Small intestine (tissue), 7 donors: ENCODE measurements around the gene CFC1. TPM values are rescaled to one million over a fixed set of nuclear protein-coding genes. Genes with fewer than 3 reads are reported as not detected.
"Not testable (repeated sequence)": the region's sequence is repeated elsewhere in the genome, so short reads cannot be mapped to it uniquely, and the experiment has no call there.

ENCODE experiments used
- DNase-seq, 2 donors: peaks; one replicate each; pipeline versions ENCODE4 v3.0.0 to v3.0.0-alpha.2; 2013
- FAIRE-seq: peaks from 2 replicates; lab custom pipeline; 2012; peaks lifted over from hg19 to GRCh38; lab: Jason Lieb, UNC
- H3K27ac ChIP-seq, 3 donors: one replicate each; pipeline ENCODE4 v1.5.1; 2013; ENCODE audit warnings: low read length in 2 of 3, mild to moderate bottlenecking in 2 of 3, control low read depth in 1 of 3, inconsistent platforms in 1 of 3, low read depth in 1 of 3, moderate library complexity in 1 of 3
- H3K27me3 ChIP-seq, 3 donors: one replicate each; pipeline ENCODE4 v1.6.1; 2013; ENCODE audit warnings: low read length in 3 of 3, inconsistent platforms in 1 of 3; ENCODE audit not compliant: control insufficient read depth in 3 of 3, insufficient read depth in 3 of 3
- H3K36me3 ChIP-seq, 3 donors: one replicate each; pipeline ENCODE4 v1.6.1; 2013; ENCODE audit warnings: low read length in 3 of 3, inconsistent platforms in 1 of 3, low read depth in 1 of 3, mild to moderate bottlenecking in 1 of 3, moderate library complexity in 1 of 3; ENCODE audit not compliant: control insufficient read depth in 3 of 3, insufficient read depth in 2 of 3
- H3K4me1 ChIP-seq, 3 donors: one replicate each; pipeline ENCODE4 v1.6.1; 2013; ENCODE audit warnings: low read length in 2 of 3, inconsistent platforms in 1 of 3, low read depth in 1 of 3, mild to moderate bottlenecking in 1 of 3, moderate library complexity in 1 of 3; ENCODE audit not compliant: control insufficient read depth in 3 of 3, insufficient read depth in 2 of 3
- H3K4me3 ChIP-seq, 3 donors: one replicate each; pipeline ENCODE4 v1.5.1; 2013; ENCODE audit warnings: low read length in 3 of 3, control low read depth in 1 of 3, inconsistent platforms in 1 of 3, low read depth in 1 of 3, mild to moderate bottlenecking in 1 of 3, moderate library complexity in 1 of 3
- H3K9me3 ChIP-seq, 2 donors: one replicate each; pipeline ENCODE4 v1.6.1; 2013; ENCODE audit warnings: low read depth in 1 of 2, low read length in 1 of 2; ENCODE audit not compliant: control insufficient read depth in 2 of 2, insufficient read depth in 1 of 2
- WGBS, 3 donors: extraction: QIAGEN DNeasy Blood & Tissue Kit; methylation state at CpG; one replicate each; pipeline ENCODE4 v1.1.7; 2013; 5-methylcytosine and 5-hydroxymethylcytosine counted together
- polyA plus RNA-seq, 4 donors: library from polyadenylated mRNA; stranded (reverse) in 3 of 4; unstranded in 1 of 4; fragments of 200-250 nt in 3 of 4; fragments of 120-200 nt in 1 of 4; gene quantifications; one replicate each; pipeline versions ENCODE4 v1.2.1 to v1.2.3, GENCODE V29; 2013
- donor health status: healthy with polysubstance abuse.
- donor health status: control.
- donor health status: control.
- donor health status: Bipolar disorder and iron deficiency.
- donor health status: healthy.

The CFC1 gene
- polyA plus RNA-seq, 4 donors, result 0.18 to 3.1 (median 1.1) TPM; not detected in 1

GRCh38 chr2:130590842-130591359 is 8.5 kb downstream of the CFC1 start:
- H3K4me1 ChIP-seq, H3K36me3 ChIP-seq, H3K27ac ChIP-seq, FAIRE-seq, H3K4me3 ChIP-seq, H3K9me3 ChIP-seq, H3K27me3 ChIP-seq, DNase-seq: not testable (repeated sequence)
- WGBS, 3 donors, result 27 to 42% (median 28%) methylated on average over 3 to 5 of the region's 7 CpGs

DNA sequence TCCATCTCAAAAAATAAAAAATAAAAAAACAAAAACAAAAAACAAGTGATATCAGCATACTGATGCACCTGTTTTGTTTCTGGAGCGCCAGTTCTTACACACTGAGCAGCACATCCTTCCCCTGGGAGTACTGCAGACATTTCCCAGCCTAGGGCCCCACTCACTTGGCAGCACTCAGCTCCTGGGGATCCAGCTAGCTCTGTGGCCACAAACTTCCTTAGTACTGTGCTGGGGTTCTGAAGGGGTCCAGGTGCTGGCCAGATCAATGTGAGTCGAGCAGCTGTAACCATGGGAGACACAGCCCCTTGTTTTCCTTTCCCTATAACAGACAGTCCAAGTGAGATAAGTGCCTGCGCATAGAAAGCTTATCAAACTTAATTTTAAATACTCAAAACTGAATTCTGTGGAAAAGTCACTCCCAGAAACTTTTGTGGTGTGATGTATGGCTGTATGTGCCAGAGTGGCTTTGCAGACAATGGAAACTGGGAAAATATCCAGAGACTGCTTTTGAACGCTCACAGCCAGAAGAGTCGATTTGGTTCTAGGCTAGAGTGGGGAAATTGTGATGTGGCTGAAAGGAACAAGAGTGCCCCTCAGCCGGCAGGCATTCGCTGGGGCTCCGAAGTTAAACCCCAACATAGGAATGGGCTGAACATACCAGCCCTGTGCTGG is 9.1 kb downstream of the CFC1 start:
- H3K9me3 ChIP-seq, H3K4me3 ChIP-seq, DNase-seq, H3K27me3 ChIP-seq, H3K4me1 ChIP-seq, H3K36me3 ChIP-seq, FAIRE-seq, H3K27ac ChIP-seq: not testable (repeated sequence)
- 36 to 70% (median 66%) methylated on average over 5 of the region's 8 CpGs for WGBS, 3 donors

DNA sequence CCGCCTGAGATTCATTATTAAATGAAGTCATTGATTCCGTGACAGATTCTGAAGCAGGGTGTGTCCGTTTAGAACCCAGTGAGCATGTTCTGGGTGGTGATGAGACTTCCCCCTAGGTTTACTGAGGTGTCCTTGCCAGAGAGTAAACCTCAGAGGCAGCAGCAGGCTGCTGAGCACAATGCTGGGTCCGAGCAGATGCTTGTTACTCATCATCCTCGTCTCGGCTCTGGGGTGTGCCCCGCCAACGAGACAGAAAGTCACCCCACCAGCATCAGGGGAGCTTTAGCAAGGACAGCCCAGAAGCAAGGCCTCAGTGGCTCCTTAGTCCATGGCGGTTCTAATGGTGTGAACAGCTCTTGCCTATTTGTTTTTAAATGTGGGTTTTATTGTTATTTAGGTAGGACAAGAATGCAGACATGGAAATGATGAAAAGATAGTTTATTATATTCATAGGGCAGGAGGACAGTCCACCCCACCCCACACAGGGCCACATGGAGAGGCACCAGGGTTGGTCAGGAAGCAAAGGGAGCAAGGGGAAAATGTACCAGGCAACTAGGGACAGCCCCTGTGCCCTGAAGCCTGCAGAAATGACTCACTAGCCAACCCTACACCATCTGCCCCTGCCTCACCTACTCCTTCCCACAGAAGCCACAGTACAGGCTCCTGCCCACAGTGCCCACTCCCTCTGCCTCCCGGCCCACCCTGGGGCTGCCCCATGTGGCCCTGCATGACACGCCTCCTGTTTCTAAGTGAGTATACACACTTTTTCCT is 10.5 kb downstream of the CFC1 start:
- WGBS, 3 donors, result no CpG with 5 or more reads among the region's 11 CpGs

GRCh38 chr2:130584726-130585125 is 14.6 kb downstream of the CFC1 start:
- not testable (repeated sequence) for H3K4me1 ChIP-seq, H3K9me3 ChIP-seq, H3K27me3 ChIP-seq, H3K27ac ChIP-seq, FAIRE-seq, DNase-seq, H3K36me3 ChIP-seq, H3K4me3 ChIP-seq
- WGBS, 3 donors, result 93 to 97% (median 94%) methylated on average over 2 of the region's 4 CpGs

More for the DNA sequence above, 10.5 kb downstream of the CFC1 start:
- H3K4me3 ChIP-seq, H3K4me1 ChIP-seq, H3K27me3 ChIP-seq, DNase-seq, H3K9me3 ChIP-seq, H3K27ac ChIP-seq, H3K36me3 ChIP-seq, FAIRE-seq: not testable (repeated sequence)

DNA sequence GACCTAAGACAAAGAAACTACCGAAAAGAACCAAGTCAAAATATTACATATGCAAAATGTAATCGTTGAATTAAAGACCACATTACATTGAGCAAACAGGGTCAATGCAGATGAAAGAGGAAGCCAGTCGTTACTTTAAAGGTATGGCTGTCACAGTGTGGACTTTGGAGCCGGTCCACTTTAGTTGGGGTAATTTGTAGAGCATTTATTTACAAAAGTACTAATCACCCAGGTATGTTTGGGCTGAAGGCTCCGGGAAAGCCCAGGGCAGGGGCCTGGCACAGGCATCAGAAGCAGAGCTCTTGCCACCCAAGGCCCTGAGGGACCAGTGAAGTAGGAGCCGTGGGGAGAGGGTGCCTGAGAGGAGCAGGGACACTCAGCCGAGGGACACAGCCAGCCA is 15.8 kb downstream of the CFC1 start:
- not testable (repeated sequence) for H3K4me3 ChIP-seq, DNase-seq, H3K4me1 ChIP-seq, H3K27ac ChIP-seq, H3K36me3 ChIP-seq, H3K27me3 ChIP-seq, FAIRE-seq, H3K9me3 ChIP-seq
- WGBS, 3 donors, result 27 to 57% (median 29%) methylated on average over 3 to 4 of the region's 7 CpGs

GRCh38 chr2:130582970-130583369 is 16.4 kb downstream of the CFC1 start:
- not testable (repeated sequence) for H3K4me3 ChIP-seq, FAIRE-seq
- WGBS, 3 donors, result 54 to 93% (median 78%) methylated on average over 1 to 3 of the region's 7 CpGs

GRCh38 chr2:130581491-130581890 is 17.9 kb downstream of the CFC1 start:
- H3K36me3 ChIP-seq, H3K27me3 ChIP-seq, H3K9me3 ChIP-seq, FAIRE-seq, H3K4me3 ChIP-seq, H3K27ac ChIP-seq, H3K4me1 ChIP-seq, DNase-seq: not testable (repeated sequence)
- 87 to 96% (median 88%) methylated on average over 6 of the region's 7 CpGs for WGBS, 3 donors

More at GRCh38 chr2:130582970-130583369, 16.4 kb downstream of the CFC1 start:
- not testable (repeated sequence) for H3K9me3 ChIP-seq, H3K4me1 ChIP-seq, DNase-seq, H3K27ac ChIP-seq, H3K36me3 ChIP-seq, H3K27me3 ChIP-seq

DNA sequence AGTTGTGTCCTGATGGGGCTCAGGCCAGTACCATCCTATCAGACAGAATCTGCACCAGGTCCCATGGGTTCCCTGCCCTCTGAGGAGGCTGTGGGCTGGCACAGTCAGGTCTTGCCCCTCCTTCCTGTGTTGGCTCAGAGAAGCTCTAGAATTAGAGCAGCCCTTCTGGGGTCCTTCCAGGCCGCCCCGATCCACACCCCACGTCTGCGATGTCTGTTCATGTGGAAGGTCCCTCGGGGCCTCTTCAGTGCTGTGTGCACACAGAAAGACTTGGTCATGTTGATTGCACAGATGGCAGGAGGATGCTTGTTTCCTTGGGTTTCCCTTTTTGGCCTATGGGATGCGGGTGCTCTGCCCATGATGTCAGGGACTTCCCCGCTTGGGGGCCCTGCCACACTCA is 20.3 kb downstream of the CFC1 start:
- 89 to 95% (median 94%) methylated on average over 5 of the region's 7 CpGs for WGBS, 3 donors
- H3K27ac ChIP-seq, H3K4me3 ChIP-seq, H3K4me1 ChIP-seq, H3K27me3 ChIP-seq, DNase-seq, H3K36me3 ChIP-seq, H3K9me3 ChIP-seq, FAIRE-seq: not testable (repeated sequence)
